ENCODE results near the gene TPD52L3.

DNA sequence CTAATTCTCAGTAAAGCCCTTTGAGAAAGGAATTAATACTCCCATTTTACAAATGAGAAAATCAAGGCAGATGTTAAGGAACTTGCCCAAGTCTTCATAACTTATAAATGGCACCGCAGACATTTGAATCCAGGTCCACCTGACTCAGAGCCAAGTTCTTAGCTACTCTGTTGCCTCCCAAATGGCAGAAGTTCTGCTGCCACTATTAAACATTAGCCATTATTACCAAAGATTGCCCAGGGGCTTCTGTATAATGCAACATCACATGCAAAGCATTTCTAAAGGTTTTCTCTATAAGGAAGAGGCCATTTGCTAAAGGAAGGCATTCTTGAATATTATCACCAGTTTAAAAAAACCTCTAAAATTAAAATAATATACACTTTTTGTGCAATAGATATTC, 28.3 kb downstream of the TPD52L3 start:
- TF ChIP-seq, protein P1, sequence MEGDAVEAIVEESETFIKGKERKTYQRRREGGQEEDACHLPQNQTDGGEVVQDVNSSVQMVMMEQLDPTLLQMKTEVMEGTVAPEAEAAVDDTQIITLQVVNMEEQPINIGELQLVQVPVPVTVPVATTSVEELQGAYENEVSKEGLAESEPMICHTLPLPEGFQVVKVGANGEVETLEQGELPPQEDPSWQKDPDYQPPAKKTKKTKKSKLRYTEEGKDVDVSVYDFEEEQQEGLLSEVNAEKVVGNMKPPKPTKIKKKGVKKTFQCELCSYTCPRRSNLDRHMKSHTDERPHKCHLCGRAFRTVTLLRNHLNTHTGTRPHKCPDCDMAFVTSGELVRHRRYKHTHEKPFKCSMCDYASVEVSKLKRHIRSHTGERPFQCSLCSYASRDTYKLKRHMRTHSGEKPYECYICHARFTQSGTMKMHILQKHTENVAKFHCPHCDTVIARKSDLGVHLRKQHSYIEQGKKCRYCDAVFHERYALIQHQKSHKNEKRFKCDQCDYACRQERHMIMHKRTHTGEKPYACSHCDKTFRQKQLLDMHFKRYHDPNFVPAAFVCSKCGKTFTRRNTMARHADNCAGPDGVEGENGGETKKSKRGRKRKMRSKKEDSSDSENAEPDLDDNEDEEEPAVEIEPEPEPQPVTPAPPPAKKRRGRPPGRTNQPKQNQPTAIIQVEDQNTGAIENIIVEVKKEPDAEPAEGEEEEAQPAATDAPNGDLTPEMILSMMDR (IDR thresholded peaks at IDR 0.05; ENCODE audit: low read depth, low read length) = no peak
- no peak for TF ChIP-seq EZH2phosphoT487 (IDR thresholded peaks at IDR 0.05; ENCODE audit: low read depth)

Measured in OCI-LY3 (cell line).